ENCODE data around the gene PHLDA1.

Gene PHLDA1

GRCh38 chr12:76037130-76038103 lies 5.8 kb upstream of the PHLDA1 start:
- peak; percentile 69 for DNase-seq

GRCh38 chr12:76035045-76035444 lies 3.5 kb upstream of the PHLDA1 start:
- DNase-seq, result no peak

- no peak for DNase-seq
These were observed 1.8 kb upstream of the PHLDA1 start for GRCh38 chr12:76033081-76034011.

GRCh38 chr12:76032043-76032981 lies 736 bp upstream of the PHLDA1 start:
- no peak for DNase-seq

GRCh38 chr12:76031081-76031413 lies 529 bp downstream of the PHLDA1 start:
- DNase-seq, result peak; percentile 68

- no peak for DNase-seq
These were observed 1.1 kb downstream of the PHLDA1 start for GRCh38 chr12:76030341-76031080.

GRCh38 chr12:76029982-76030340 lies 1.6 kb downstream of the PHLDA1 start:
- DNase-seq, result peak; percentile 20

GRCh38 chr12:76028571-76029277 lies 2.9 kb downstream of the PHLDA1 start:
- DNase-seq, result no peak

- DNase-seq, result no peak
These were observed 4.9 kb downstream of the PHLDA1 start for GRCh38 chr12:76026643-76027063.

- DNase-seq, result peak; percentile 51
These were observed 5.7 kb downstream of the PHLDA1 start for GRCh38 chr12:76025601-76026575.

GRCh38 chr12:76024942-76025600 lies 6.5 kb downstream of the PHLDA1 start:
- DNase-seq, result no peak

- no peak for DNase-seq
These were observed 7.3 kb downstream of the PHLDA1 start for GRCh38 chr12:76024102-76024781.

GRCh38 chr12:76023069-76023690 lies 8.4 kb downstream of the PHLDA1 start:
- no peak for DNase-seq

GRCh38 chr12:76022506-76022905 lies 9.1 kb downstream of the PHLDA1 start:
- no peak for DNase-seq

- DNase-seq, result no peak
These were observed 10.6 kb downstream of the PHLDA1 start for GRCh38 chr12:76020731-76021672.

- no peak for DNase-seq
These were observed 11.3 kb downstream of the PHLDA1 start for GRCh38 chr12:76020281-76020680.

- DNase-seq, result no peak
These were observed 12.9 kb downstream of the PHLDA1 start for GRCh38 chr12:76018672-76019071.
